ENCODE data around the gene HNF1B.

GRCh38 chr17:37717627-37718323 is 27.1 kb downstream of the HNF1B start:
- TF ChIP-seq, protein P1, sequence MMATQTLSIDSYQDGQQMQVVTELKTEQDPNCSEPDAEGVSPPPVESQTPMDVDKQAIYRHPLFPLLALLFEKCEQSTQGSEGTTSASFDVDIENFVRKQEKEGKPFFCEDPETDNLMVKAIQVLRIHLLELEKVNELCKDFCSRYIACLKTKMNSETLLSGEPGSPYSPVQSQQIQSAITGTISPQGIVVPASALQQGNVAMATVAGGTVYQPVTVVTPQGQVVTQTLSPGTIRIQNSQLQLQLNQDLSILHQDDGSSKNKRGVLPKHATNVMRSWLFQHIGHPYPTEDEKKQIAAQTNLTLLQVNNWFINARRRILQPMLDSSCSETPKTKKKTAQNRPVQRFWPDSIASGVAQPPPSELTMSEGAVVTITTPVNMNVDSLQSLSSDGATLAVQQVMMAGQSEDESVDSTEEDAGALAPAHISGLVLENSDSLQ (IDR thresholded peaks at IDR 0.05) = no peak
- no peak for TF ChIP-seq ARNT (IDR thresholded peaks at IDR 0.05)
- TF ChIP-seq CTBP1 (IDR thresholded peaks at IDR 0.05; ENCODE audit: borderline replicate concordance) = no peak
- no peak for TF ChIP-seq SP1 (IDR thresholded peaks at IDR 0.05)
- no peak for TF ChIP-seq FOXM1 (IDR thresholded peaks at IDR 0.05; ENCODE audit: borderline replicate concordance)

All from HEK293T (cell line).